Stimulated activated CD8-positive, alpha-beta memory T cell treated with anti-CD3 and anti-CD28 coated beads, Interleukin-7, amount 100 ng/mL, for 4 hours (primary cell): ENCODE results near the gene MTRR.
"Not testable (repeated sequence)": the region's sequence is repeated elsewhere in the genome, so short reads cannot be mapped to it uniquely, and the experiment has no call there.

Source experiments
- DNase-seq, 2 donors: peaks; one replicate each; pipeline ENCODE4 v3.0.0-alpha.2; 2020; ENCODE audit warnings: low read depth in 2 of 2

MTRR gene

DNA sequence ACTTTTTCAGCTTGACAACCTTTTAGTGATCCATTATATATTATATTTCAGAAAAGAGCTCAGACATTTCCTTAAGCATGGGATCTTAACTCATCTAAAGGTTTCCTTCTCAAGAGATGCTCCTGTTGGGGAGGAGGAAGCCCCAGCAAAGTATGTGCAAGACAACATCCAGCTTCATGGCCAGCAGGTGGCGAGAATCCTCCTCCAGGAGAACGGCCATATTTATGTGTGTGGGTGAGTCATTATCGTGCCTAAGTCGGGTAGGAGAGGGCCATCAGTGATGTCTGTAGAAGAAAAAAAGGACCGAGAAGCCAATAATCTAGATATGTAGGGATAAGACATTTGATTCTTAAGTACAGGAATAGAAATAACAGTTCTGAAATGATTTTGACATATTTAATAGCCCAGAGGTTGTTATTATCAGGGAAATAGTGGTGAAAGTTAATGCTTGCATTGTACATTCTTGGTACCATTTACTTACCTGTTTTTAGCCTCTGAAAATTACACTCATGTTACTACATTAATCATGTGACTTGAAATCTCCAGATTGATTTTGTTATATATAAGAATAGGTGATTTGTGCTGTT, 28.2 kb downstream of the MTRR start:
- no peak for DNase-seq

DNA sequence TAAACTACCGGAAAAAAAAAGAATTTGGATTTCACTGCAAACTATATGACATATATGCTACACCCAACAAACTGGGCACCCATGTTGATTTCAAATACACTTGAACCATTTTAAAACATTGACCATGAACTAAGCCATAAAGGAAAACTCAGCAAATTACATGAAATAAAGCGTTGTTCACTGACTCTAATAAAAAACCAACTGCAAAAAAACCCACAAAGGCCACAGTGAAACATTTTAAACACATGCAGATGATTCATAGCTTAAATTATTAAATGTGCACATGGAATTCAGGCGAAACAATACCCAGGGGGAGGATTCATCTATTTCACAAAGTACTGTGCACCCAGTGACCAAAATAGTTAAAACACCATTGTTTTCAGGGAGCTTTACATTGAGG, 33.3 kb downstream of the MTRR start:
- DNase-seq, result no peak

DNA sequence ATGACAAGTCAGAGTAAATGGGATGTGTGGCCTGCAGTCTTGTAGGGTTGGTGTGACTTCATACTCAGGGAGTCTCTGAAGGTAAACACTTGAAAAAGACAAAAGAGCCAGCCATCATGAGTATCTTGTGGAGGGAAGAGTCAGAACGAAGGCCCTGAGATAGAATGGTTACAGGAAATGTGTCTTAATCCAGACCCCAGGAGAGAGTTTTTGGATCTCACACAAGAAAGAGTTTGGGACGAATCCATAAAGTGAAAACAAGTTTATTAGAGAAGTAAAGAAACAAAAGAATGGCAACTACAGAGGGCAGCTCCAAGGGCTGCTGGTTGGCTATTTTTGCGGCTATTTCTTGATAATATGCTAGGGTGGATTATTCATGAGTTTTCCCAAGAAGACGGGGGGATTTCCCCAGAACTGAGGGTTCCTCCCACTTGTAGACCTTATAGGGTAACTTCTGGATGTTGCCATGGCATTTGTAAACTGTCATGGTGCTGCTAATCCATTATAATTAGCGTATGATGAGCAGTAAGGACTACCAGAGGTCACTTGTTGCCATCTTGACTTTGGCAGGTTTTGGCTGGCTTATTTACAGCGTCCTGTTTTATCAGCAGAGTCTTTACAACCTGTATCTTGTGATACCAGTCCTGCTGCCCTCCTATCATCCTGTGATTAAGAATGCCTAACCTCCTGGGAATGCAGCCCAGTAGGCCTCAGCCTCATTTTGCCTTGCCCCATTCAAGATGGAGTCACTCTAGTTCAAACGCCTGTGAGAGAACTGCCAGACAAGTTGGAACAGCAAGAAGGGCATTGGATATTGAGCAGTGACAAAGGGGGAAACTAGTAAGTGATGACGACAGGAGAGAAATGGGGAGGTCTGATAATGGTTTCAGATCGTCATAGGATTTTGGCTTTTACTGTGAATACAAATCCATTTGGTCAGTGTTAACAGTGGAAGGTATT, 34.0 kb downstream of the MTRR start:
- DNase-seq, result no peak

DNA sequence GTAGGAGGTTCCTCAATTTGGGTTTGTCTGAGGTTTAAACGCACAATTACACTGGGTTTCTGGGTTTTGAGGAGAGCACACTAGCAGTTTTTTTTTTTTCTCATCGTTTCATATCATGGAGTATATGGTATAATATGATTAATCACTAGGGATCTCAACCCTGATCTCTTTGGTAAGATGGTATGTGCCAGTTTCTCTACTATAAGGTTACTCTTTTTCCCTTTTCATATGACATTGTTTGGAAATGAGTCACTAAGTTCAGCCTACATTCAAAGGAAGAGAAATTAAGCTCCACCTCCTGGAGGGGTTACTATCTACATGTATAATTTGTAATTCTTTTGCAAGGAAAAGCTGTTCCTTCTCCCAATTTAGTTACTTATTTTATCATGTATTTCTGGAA, 35.2 kb downstream of the MTRR start:
- DNase-seq, result no peak

DNA sequence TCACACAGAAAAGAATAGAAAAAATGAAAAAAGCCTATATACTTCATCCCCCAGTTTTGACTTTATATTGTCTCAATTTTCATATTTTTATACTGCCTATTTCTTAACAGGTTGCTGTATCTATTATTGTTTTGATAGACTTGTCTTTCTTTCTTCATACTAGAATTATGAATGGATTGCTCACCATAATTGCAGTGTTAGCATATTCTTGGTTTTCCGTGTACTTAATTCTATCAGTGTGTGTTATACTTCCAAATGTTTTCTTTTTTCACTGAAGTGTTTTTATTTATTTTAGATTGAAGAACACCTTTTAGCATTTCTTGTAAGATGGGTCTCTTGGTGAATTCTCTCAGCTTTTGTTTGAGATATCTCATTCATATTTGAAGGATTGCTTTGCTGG, 38.7 kb downstream of the MTRR start:
- no peak for DNase-seq

DNA sequence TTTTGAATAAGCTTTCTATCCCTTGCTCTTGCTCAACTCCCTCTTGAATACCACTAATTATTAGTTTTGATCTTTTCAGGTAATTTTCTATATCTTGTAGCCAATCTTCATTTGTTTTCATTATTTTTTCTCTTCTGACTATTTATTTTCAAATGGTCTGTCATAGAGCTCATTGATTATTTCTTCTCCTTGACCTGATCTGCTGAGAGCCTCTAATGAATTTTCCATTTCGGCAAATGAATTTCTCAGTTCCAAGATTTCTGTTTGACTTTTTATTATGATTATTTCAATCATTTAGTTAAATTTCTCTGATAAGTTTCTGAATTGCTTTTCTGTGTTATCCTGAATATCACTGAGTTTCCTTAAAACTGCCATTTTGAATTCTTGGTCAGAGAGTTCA, 39.4 kb downstream of the MTRR start:
- no peak for DNase-seq

DNA sequence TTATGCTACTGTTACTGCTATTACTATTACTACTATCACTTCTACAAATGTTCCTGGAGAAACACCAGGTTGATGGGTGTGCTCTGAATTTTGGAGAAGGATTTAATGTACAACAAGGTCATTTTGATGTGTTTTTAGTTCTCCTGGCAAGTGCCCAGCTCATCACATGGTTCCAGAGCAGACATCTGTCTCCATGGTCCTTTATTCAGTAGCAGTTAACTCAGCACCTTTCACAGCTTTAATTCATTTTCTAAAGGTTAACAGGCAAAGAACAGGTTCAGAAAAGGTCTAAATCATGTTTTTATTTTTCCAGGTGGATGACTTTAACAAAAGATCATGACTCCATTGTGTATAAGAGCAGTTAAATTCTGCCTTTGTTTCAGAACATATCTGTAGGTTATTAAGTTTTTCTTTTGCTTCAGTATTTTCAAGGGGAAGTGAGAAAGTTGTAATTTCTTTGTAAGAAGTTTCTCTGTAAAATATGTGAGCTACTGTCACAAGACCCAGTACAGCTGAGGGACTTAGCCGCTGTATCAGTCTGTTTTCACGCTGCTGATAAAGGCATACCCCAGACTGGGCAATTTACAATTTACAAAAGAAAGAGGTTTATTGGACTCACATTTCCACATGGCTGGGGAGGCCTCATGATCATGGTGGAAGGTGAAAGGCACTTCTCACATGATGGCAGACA, 41.9 kb downstream of the MTRR start:
- DNase-seq, result no peak

DNA sequence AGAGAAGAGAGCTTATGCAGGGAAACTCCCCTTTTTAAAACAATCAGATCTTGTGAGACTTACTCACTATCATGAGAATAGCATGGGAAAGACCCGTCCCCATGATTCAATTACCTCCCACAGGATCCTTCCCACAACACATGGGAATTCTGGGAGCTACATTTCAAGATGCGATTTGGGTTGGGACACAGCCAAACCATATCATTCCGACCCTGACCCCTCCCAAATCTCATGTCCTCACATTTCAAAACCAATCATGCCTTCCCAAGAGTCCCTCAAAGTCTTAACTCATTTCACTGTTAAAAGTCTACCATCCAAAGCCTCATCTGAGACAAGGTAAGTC, 42.5 kb downstream of the MTRR start:
- DNase-seq, result not testable (repeated sequence)

DNA sequence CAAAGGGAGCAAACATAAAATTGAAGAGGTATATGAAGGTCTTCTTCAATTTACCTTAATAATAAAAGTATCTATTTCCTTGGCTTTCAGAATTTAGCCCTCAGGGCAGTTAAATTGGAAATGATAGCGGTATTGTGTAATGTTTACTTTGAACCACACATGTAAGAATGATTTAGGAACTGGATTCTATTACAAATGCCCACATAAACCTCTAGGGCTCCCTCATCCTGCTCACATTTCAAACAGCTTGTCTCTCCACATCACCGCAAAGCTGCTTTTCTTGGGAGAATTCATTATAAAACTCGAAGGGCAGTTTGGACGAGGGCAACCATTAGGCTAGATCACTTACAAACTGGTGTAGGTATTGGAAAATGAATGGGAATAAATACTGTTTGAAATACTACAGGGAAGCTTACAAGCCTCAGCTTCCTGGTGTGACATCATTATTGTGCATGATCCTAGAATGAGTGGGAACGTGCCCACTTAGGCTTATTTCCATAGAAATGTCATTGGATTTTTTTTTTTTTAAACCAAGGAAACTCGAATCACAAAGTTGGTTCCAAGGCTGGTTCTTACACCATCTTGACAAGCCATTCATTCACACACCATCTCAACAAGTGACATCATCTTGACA, 47.3 kb downstream of the MTRR start:
- DNase-seq, result no peak

DNA sequence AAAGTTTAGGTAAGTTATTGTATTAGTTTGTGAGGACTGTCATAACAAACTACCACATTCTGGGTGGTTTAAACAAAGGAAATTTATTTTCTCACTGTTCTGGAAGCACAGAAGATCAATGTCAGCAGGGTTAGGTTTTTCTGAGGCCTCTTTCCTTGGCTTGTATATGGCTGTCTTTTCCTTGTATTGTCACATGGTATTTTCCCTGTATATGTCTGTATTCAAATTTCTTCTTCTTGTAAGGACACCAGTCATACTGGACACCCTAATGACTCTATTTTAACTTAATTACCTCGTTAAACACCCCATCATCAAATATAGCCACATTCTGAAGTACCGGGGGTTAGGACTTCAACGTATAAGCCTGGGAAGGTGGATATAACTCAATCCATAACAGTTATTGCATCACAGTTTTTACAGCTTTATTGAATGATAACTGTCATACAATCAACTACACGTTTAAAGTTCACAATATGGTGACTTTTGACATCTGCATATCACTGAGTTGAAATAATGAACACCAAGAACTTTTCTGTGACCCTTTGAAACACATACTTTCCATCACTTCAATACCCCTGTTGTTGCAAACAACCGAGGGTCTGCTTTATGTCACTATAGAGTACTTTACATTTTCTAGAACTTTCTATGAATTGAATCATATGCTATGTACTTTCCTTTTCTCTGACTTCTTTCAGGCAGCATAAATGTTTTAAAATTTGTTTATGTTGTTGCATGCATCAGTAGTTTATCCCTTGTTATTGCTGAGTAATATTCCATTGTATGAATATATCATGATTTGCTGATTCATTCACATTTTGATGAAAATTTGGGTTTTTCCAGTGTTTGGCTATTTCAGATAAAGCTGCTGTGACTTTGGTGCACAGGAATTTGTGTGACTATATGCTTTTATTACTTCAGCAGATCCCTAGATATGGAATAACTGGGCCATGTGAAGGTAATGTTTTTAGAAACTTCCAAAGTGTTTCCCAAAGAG, 48.5 kb downstream of the MTRR start:
- no peak for DNase-seq

DNA sequence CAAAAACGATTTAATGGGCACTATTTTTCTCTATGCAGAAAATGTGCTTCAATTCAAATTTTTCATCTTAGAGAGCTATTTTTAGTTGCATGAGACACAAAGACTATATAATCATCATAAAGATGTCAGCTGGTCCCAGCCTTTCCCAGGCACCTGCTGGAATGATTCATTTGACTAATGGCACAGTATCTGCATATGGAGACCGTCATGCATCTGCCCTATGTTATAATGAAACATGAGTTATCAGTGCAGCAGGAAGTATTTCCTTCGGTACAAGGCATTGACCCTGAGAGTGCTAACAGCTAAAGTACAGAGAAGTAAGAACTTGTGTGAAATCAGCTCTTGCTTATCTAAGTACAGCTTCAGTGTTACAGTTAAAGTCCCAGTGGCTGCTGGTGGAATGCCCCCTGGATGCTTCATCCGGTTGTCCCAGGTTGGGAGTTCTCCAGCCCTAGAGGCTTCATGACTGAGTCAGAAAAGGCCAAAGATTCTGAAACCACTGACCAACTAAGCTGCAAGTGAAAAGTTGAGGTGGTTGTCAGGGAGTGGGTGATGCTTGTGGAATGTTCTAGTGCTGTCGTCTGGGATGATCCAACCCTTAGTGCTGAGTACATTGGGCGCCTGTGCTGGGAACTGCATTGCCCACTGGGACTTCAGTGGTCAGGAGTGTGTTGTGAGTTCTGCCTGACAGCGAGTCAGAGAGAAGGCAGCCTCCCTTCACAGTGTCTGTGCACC, 57.2 kb downstream of the MTRR start:
- no peak for DNase-seq

DNA sequence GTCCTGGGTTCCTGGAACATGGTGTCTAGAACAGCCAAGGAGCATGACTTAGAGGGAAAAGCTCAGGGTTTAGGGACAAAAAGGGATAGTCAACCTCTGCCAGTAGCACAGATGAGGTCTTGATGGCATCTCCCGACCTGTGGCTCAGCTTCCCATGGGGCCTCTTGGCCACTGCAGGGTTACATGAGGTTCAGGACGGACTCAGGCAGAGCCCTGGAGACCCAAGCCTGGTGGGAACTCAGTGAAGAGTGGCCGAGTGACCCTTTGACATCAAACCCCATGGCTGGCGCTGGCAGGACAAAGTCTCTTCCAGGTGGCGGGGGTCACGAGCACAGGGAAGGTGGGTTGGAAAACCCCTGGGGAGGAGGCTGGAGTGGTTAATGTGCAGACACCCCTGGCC, 57.8 kb downstream of the MTRR start:
- DNase-seq, result no peak

DNA sequence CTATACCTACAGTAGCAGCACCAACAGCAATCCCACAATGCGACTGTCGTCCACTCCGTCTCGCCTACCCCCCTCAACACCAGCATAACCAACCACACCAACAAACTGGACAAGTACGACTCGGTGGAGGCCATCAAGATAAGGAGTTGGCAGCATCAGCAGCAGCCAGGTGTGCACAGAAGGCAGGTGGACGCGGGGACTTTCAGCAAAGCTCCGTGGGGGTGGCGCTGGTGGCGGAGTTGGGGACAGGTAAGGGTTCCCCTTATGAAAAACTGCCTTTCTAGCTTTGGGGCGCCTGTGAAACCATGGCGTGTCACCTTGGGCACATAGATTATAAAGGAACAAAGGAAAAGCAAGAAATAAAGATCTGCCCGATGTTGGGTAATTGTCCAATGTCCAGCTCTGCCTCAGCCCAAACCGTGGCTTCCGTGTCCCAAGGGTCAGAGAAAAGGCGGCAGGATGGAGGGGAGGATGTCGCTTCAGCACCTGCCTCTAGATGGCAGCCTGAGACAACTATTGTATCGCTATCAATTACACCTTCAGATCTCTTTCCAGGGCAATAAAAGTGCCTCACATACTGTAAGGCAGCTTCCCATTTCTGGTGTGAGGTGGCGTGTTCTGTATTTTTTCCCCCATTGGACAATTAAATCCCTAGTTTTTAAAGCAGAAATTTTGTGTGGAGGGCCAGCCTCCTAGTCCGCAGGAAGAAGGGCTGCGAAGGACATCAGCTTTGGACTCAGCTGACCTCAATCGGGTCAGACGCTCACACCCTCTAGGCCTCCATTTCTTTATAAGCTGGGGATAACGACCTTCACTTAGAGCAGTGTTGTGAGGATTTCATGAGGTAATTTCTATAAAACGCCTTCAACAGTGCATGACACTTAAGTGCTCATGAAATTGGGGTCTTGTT, 58.8 kb downstream of the MTRR start:
- no peak for DNase-seq

DNA sequence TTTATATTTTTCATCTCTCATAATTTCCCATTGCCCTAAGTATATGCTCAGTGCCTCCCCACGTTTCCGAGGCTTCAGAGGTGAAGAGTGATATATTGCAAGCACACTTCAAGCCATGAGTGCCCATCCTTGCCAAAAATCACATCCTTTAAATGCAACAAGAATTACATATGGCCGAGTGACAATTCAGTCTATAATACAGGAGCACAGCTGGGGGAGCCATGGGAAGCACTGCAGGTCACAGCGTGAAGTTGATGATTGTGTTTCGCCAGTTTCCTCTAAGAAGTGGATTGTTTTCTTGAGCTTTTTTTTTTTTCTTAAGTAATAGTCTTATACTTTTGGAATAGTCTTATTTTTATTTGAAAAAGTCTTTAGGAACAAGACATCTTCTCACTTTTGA, 61.1 kb downstream of the MTRR start:
- DNase-seq, result no peak

DNA sequence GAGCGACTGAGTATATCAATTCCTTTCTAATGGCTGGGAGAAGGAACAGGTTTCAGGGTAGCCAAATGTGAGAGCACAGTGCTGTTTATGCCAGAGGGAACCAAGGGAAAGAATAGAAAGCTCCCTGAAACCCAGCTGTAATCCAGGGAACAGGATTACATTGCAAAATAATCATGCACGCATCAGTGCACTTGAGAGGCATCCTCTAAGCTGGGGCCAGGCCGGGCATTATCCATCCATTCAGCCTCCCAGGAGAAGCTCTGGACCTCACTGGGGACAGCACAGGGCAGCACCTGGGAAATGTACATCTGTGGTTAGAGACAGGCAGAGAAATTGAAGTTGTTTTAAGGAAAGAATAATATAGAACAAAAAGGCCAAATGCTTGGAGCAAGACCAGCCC, 72.7 kb downstream of the MTRR start:
- DNase-seq, result no peak

DNA sequence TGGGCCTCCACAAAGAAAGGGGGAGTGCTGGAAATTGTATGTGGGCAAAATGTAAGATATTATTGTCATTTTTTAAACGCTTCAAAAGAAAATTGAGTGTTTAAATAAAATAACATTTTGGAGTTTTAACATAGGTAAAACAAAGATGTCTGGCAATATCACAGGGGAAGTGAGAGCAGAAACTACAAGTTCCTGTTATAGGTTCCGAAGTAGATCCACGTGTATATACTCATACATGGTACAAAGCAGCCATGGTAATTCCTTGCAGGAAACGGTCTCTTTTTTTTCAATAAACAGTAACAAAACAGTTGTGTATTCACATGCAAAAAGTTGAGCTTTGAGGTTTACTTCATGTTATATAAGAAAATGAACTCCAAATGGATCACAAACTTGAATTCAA, 78.4 kb downstream of the MTRR start:
- DNase-seq, result no peak
